ENCODE measurements around the gene CYRIA.
A peak's percentile ranks its signal among the peaks of the same experiment; 100 is the strongest.

CYRIA gene

DNA sequence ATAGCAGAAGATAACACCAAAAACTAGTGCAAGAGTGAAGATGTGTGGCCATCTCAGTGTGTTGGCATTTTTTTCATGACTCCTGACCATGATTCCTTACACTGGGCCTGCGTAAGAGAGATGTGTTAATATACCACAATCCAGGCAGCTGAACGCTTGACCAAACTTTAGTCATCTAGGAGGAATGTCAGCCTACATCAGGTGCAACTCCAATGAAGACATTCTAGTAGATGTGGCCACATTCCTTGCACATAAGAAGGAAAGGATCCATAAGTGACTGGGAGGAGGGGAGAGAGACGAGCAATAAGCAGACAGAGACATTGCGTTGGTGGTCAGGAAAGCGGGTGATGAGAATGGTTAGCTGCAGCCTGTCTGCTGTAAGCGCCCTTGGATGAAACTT, 42.6 kb downstream of the CYRIA start:
- no peak for DNase-seq (ENCODE audit: extremely low read depth, low read depth)

DNA sequence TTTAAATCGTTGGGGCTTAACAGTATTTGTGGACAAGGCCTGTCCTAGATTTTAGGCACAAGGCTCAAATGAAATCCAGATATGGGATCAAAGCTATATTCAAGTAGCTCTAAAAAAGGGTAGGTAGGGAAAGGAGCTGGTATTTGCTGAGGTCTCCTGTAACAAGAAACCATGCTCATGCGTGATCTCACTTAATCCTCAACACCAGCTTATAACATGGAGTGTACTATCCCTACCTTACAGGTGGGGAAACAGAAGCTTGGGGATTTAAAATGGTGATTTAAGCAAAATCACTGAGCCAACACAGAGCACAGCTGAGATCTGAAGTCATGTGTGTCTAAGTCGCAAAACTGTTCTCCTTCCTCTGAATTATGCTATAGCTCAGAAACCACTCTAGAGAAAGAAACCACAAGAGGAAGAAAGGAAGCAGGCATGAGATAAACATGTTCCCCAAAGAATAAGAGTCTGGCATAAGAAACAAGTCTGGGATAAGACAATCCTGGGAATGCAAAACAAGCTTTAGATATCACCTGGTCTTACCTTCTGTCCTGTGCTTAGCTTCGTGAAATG, 43.1 kb downstream of the CYRIA start:
- no peak for DNase-seq (ENCODE audit: extremely low read depth, low read depth)
- TF ChIP-seq, protein P1, sequence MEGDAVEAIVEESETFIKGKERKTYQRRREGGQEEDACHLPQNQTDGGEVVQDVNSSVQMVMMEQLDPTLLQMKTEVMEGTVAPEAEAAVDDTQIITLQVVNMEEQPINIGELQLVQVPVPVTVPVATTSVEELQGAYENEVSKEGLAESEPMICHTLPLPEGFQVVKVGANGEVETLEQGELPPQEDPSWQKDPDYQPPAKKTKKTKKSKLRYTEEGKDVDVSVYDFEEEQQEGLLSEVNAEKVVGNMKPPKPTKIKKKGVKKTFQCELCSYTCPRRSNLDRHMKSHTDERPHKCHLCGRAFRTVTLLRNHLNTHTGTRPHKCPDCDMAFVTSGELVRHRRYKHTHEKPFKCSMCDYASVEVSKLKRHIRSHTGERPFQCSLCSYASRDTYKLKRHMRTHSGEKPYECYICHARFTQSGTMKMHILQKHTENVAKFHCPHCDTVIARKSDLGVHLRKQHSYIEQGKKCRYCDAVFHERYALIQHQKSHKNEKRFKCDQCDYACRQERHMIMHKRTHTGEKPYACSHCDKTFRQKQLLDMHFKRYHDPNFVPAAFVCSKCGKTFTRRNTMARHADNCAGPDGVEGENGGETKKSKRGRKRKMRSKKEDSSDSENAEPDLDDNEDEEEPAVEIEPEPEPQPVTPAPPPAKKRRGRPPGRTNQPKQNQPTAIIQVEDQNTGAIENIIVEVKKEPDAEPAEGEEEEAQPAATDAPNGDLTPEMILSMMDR (IDR thresholded peaks at IDR 0.05; ENCODE audit: low read depth, low read length): no peak

More for the DNA sequence above, 42.6 kb downstream of the CYRIA start:
- TF ChIP-seq, protein P1 (IDR thresholded peaks at IDR 0.05; ENCODE audit: low read depth, low read length): no peak

DNA sequence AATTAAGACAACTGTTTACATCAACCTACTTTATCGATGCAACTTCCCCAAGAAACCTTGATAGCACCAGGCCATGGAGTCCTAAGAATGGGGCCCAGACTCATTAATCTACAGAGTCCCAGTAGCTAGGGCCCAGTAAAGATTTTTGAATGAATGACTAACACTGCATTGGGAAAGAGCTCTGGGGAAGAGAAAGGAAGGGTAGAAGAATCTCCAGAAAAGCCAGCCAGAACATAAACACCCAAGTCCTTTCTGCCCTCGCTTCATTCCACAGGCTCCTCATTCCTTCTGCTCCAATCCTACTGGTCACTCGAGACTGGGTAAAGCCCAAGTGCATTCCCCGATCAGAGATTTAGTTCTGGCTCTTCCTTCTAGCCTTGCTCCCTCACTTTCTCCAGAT, 44.3 kb downstream of the CYRIA start:
- TF ChIP-seq, protein P1 (IDR thresholded peaks at IDR 0.05; ENCODE audit: low read depth, low read length): no peak
- DNase-seq (ENCODE audit: extremely low read depth, low read depth): no peak

DNA sequence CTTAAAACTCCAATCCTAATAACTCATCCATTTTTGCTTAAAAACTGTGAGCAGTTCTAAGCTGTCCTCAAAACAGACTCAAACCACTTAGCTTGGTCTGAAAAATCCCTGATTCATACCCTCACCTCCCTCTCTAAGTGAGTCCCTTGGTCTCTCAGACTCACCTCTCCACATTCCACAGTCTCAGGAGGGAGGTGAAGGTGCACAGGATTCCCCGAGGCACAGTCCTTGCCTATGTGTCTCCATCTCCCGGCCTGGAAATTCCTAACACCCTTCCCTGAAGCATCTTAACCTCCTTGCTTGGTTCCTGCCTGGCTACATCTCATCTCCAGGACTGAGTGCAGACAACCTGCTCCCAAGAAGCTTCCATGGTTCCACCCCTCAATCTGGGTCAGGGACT, 45.0 kb downstream of the CYRIA start:
- TF ChIP-seq, protein P1 (IDR thresholded peaks at IDR 0.05; ENCODE audit: low read depth, low read length): no peak
- no peak for DNase-seq (ENCODE audit: extremely low read depth, low read depth)

DNA sequence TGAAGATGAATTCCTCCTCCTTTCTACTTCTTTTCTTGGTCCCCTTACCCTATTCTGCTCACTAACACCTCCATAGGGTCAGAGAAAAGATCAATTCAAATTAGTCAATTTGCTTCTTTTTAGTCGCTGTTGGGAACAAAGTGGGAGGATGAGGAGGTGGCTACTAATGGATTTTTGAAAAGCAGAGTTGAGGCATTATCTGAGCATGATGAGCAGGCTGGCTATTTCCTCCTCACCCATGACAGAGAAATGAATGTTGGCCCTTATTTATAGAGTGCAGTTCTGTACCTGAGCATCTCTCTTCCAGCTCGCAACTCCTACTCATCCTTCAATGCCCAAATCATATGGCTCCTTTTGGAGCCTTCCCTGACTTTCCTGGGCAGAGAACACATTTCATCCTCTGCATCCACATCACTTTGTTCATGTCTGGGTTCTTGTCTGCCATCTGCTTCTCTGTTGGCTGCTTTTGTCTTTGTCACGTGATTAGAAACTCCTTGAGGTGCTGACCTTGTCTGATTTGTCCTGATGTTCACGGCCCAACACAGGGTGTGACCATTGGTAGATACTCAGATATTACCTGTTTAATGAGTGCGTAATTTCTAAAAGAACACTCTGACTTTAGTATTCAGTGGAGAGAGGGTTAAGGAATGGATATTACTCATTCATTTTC, 45.9 kb downstream of the CYRIA start:
- no peak for DNase-seq (ENCODE audit: extremely low read depth, low read depth)
- TF ChIP-seq, protein P1 (IDR thresholded peaks at IDR 0.05; ENCODE audit: low read depth, low read length): no peak

DNA sequence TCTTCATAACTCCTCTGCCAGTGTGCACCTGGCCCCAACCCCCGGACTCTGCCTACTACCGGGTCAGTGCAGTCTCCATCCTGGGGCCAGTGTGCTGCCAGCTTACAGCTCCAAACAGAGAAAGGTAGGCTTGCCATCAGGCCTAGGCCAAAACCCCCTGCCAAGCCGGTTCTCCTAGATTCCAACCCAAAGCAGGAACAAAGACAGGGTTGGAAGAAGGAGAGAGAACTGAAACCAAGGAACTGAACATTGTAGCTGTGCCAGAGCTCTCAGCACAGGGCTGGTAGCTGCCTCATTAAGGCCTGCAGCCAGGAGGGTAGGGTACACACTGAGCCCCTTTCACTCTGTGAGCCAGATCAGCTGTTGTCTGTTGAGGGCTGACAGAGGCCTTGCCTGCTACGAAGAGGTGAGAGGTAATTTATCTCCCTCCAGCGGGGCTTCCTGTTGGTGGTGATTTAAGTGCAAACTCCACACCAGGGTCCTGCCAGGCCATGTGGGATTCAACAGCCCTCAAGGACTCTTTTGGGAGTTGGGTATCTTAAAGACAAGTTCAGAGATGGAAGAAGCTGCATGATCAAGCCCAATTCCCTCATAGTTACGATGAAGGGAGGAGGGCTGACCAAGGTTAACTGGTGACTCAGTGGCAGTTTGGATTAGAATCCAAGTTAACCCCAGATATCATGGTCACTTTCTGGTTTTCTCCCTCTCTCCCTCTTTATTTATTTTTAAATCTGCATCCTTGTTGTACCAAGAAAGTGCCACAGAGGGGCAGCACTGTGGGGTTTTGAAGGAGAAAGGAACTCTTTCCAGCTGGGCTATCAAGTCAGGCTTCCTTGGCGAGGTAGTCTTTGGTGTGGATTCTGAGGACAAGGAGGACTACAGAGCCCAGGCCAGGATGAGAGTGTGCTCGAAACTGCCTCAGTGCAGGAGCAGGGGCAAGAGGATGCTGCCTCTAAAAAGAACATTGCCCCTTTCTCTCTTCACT, 48.1 kb downstream of the CYRIA start:
- no peak for DNase-seq (ENCODE audit: extremely low read depth, low read depth)
- TF ChIP-seq, protein P1 (IDR thresholded peaks at IDR 0.05; ENCODE audit: low read depth, low read length): peak; percentile 54

Data from AG09319 (cell line).